ENCODE results near the gene SPATA6L. TPM values are rescaled to one million over a fixed set of nuclear protein-coding genes. Genes with fewer than 3 reads are reported as not detected.

Gene SPATA6L
- total RNA-seq, 1 experiment from 2014 or later: 0.57 TPM

DNA sequence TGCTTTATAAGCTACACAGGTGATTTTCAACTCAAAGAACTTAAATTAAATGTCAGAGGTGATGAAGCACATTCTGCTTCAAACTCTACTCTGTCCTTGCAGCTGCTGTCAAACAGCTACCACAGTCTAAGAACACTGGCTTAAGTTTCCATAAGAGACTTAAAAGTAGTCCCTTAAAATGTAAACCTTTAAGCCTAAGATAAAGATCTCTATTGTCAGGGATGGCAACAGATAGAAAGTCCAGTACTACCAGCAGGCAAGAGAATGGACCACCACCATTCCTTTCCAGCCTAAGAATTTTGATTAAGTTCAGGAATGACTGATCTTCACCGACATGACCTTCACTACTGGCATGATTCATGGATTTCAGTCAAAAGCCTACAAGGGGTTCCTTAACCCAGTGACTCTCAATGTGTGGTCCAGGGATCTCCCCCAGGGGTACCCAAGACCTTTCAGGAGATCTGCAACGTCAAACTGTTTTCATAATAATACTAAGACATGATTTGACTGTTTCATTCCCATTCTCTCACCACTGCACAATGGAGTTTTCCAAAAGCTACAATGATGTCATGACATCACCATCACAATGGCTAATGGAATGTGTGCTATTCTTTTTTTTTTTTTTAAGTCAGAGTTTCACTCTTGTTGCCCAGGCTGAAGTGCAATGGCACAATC, 45.3 kb downstream of the SPATA6L start:
- POLR2A ChIA-PET: no interaction called here
- no peak overlapping the region for H3K4me2 ChIP-seq (ENCODE audit: low read length)
- ATAC-seq: no peak

More for the DNA sequence above, 45.3 kb downstream of the SPATA6L start:
- no peaks in the 10 kb centered on the region for H3K79me2 ChIP-seq (ENCODE audit: insufficient read depth, low read length)
- no TSS peak for BruUV-seq (replicated peaks)
- H3K9ac ChIP-seq (ENCODE audit: low read length): no peak overlapping the region
- no peak overlapping the region for H2AFZ ChIP-seq (ENCODE audit: low read depth, low read length, poor library complexity, severe bottlenecking)
- H3K9me2 ChIP-seq (ENCODE audit: insufficient read depth): no peaks in the 10 kb centered on the region
- H3K27me3 ChIP-seq (ENCODE audit: insufficient read depth, low read length): no peaks in the 10 kb centered on the region
- RAD21 ChIA-PET (ENCODE audit: low non-redundant PET in 1 of 2, low total read pairs in 2 of 2, uncharacterized antibody in 2 of 2, unreplicated experiment in 2 of 2): no interaction called here
- no peaks in the 10 kb centered on the region for H3K4me1 ChIP-seq (ENCODE audit: control insufficient read depth in 1 of 2, insufficient read depth in 2 of 2, low read length in 2 of 2)
- no peak overlapping the region for H3K4me3 ChIP-seq (replicated peaks in 1 of 2; ENCODE audit: low read depth in 1 of 2, low read length in 2 of 2)
- no peak overlapping the region for H3K27ac ChIP-seq (ENCODE audit: low read depth, low read length)
- intact Hi-C loops (cut with micrococcal nuclease): no loop called here
- H3K36me3 ChIP-seq (ENCODE audit: control insufficient read depth in 1 of 2, insufficient read depth in 2 of 2, low read length in 2 of 2): no peaks in the 10 kb centered on the region
- no peaks in the 10 kb centered on the region for H3K9me3 ChIP-seq (ENCODE audit: control insufficient read depth in 1 of 2, insufficient read depth in 1 of 2, low read depth in 1 of 2, low read length in 2 of 2)
- DNase-seq (ENCODE audit: low read depth, low spot score): no peak
- TF ChIP-seq, protein P1, sequence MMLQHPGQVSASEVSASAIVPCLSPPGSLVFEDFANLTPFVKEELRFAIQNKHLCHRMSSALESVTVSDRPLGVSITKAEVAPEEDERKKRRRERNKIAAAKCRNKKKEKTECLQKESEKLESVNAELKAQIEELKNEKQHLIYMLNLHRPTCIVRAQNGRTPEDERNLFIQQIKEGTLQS (IDR thresholded peaks at IDR 0.05): no peak
- TF ChIP-seq TCF7L2 (IDR thresholded peaks at IDR 0.05; ENCODE audit: borderline replicate concordance, extremely low read depth, insufficient read depth, insufficient read length): no peak
- TF ChIP-seq EGR1 (IDR thresholded peaks at IDR 0.05; ENCODE audit: low read depth): no peak
- TF ChIP-seq SP1 (IDR thresholded peaks at IDR 0.05; ENCODE audit: low read depth): no peak
- no peak for TF ChIP-seq ZFX (IDR thresholded peaks at IDR 0.05)
- TF ChIP-seq, protein P2, sequence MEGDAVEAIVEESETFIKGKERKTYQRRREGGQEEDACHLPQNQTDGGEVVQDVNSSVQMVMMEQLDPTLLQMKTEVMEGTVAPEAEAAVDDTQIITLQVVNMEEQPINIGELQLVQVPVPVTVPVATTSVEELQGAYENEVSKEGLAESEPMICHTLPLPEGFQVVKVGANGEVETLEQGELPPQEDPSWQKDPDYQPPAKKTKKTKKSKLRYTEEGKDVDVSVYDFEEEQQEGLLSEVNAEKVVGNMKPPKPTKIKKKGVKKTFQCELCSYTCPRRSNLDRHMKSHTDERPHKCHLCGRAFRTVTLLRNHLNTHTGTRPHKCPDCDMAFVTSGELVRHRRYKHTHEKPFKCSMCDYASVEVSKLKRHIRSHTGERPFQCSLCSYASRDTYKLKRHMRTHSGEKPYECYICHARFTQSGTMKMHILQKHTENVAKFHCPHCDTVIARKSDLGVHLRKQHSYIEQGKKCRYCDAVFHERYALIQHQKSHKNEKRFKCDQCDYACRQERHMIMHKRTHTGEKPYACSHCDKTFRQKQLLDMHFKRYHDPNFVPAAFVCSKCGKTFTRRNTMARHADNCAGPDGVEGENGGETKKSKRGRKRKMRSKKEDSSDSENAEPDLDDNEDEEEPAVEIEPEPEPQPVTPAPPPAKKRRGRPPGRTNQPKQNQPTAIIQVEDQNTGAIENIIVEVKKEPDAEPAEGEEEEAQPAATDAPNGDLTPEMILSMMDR (IDR thresholded peaks at IDR 0.05 in 2 of 3, conservative IDR thresholded peaks at IDR 0.05 in 1 of 3; ENCODE audit: borderline replicate concordance in 1 of 3, insufficient read depth in 1 of 3, low read depth in 2 of 3, low read length in 2 of 3): no peak
- no peak for TF ChIP-seq RAD21 (IDR thresholded peaks at IDR 0.05; ENCODE audit: low read depth)
- TF ChIP-seq MAX (IDR thresholded peaks at IDR 0.05): no peak
- no peak for TF ChIP-seq CBX3 (IDR thresholded peaks at IDR 0.05; ENCODE audit: low read depth)
- no peak for TF ChIP-seq SRF (IDR thresholded peaks at IDR 0.05; ENCODE audit: low read depth)
- TF ChIP-seq YY1 (IDR thresholded peaks at IDR 0.05; ENCODE audit: extremely low read depth, insufficient replicate concordance, low read depth, low read length): no peak
- TF ChIP-seq ELF1 (IDR thresholded peaks at IDR 0.05; ENCODE audit: borderline replicate concordance, low read depth): no peak
- TF ChIP-seq ZNF274 (IDR thresholded peaks at IDR 0.05; ENCODE audit: low read depth, low read length): no peak
- TF ChIP-seq CEBPB (IDR thresholded peaks at IDR 0.05; ENCODE audit: low read depth): no peak
- no peak for TF ChIP-seq REST (IDR thresholded peaks at IDR 0.05; ENCODE audit: low read depth)
- TF ChIP-seq EZH2phosphoT487 (IDR thresholded peaks at IDR 0.05; ENCODE audit: borderline replicate concordance): no peak
- CTCF ChIA-PET: interaction anchor here (1.3 kb wide), 1 partner anchor 16 kb away, joined by 8 read pairs; no protein-coding TSS in a partner anchor
- no peaks in the 10 kb centered on the region for H4K20me1 ChIP-seq (ENCODE audit: insufficient read depth)

All from HCT116 (cell line).